IPS-15b (cell line): Measurements from ENCODE around the gene SNAPC5.

Experiments used
- H3K27me3 ChIP-seq: one replicate; pipeline ENCODE4 v1.6.1; 2013; ENCODE audit warnings: low read length; ENCODE audit not compliant: control insufficient read depth, insufficient read depth
- H3K36me3 ChIP-seq: one replicate; pipeline ENCODE4 v1.6.1; 2013; ENCODE audit warnings: low read length; ENCODE audit not compliant: control insufficient read depth, insufficient read depth
- H3K4me1 ChIP-seq: one replicate; pipeline ENCODE4 v1.6.1; 2013; ENCODE audit warnings: mild to moderate bottlenecking, low read length; ENCODE audit not compliant: control insufficient read depth, insufficient read depth
- H3K4me3 ChIP-seq: one replicate; pipeline ENCODE4 v1.5.1; 2013; ENCODE audit warnings: low read depth, low read length
- H3K9ac ChIP-seq: one replicate; pipeline ENCODE4 v1.6.1; 2013; ENCODE audit warnings: low read depth, mild to moderate bottlenecking, low read length
- H3K9me3 ChIP-seq: one replicate; pipeline ENCODE4 v1.6.1; 2013; ENCODE audit warnings: mild to moderate bottlenecking, low read length; ENCODE audit not compliant: control insufficient read depth, insufficient read depth

The SNAPC5 gene

GRCh38 chr15:66488525-66488924 lies 9.0 kb downstream of the SNAPC5 start:
- peaks cover 3% of the 10 kb centered on the region for H3K36me3 ChIP-seq
- no peak overlapping the region for H3K4me3 ChIP-seq
- no peaks in the 10 kb centered on the region for H3K9me3 ChIP-seq
- H3K4me1 ChIP-seq: no peaks in the 10 kb centered on the region
- no peak overlapping the region for H3K9ac ChIP-seq
- H3K27me3 ChIP-seq: no peaks in the 10 kb centered on the region

GRCh38 chr15:66486887-66487286 lies 10.7 kb downstream of the SNAPC5 start:
- Histone ChIP-seq H3K9ac (no peak overlapping the region), H3K27me3 (no peaks in the 10 kb centered on the region), H3K4me3 (no peak overlapping the region), H3K4me1 (no peaks in the 10 kb centered on the region), H3K36me3 (peaks cover 12% of the 10 kb centered on the region), H3K9me3 (no peaks in the 10 kb centered on the region)

GRCh38 chr15:66484539-66485112 lies 12.9 kb downstream of the SNAPC5 start:
- H3K4me3 ChIP-seq: no peak overlapping the region
- no peak overlapping the region for H3K9ac ChIP-seq
- H3K36me3 ChIP-seq: peaks cover 13% of the 10 kb centered on the region
- H3K4me1 ChIP-seq: no peaks in the 10 kb centered on the region
- H3K27me3 ChIP-seq: no peaks in the 10 kb centered on the region
- H3K9me3 ChIP-seq: no peaks in the 10 kb centered on the region

- Histone ChIP-seq H3K36me3 (peaks cover 13% of the 10 kb centered on the region), H3K27me3 (no peaks in the 10 kb centered on the region), H3K4me1 (no peaks in the 10 kb centered on the region), H3K9ac (no peak overlapping the region), H3K9me3 (no peaks in the 10 kb centered on the region), H3K4me3 (no peak overlapping the region)
These were observed 14.4 kb downstream of the SNAPC5 start for GRCh38 chr15:66483131-66483566.

- Histone ChIP-seq H3K9me3 (no peaks in the 10 kb centered on the region), H3K4me3 (no peak overlapping the region), H3K27me3 (no peaks in the 10 kb centered on the region), H3K9ac (no peak overlapping the region), H3K36me3 (peaks cover 13% of the 10 kb centered on the region), H3K4me1 (no peaks in the 10 kb centered on the region)
These were observed 15.0 kb downstream of the SNAPC5 start for GRCh38 chr15:66482539-66482938.

GRCh38 chr15:66481107-66481856 lies 16.3 kb downstream of the SNAPC5 start:
- peaks cover 13% of the 10 kb centered on the region for H3K36me3 ChIP-seq
- H3K9ac ChIP-seq: no peak overlapping the region
- H3K27me3 ChIP-seq: no peaks in the 10 kb centered on the region
- no peak overlapping the region for H3K4me3 ChIP-seq
- H3K9me3 ChIP-seq: no peaks in the 10 kb centered on the region
- H3K4me1 ChIP-seq: peaks cover 2% of the 10 kb centered on the region

GRCh38 chr15:66480267-66480666 lies 17.3 kb downstream of the SNAPC5 start:
- Histone ChIP-seq H3K4me1 (peaks cover 4% of the 10 kb centered on the region), H3K4me3 (no peak overlapping the region), H3K27me3 (no peaks in the 10 kb centered on the region), H3K36me3 (peaks cover 13% of the 10 kb centered on the region), H3K9me3 (no peaks in the 10 kb centered on the region), H3K9ac (no peak overlapping the region)

- peaks cover 4% of the 10 kb centered on the region for H3K36me3 ChIP-seq
- H3K4me3 ChIP-seq: no peak overlapping the region
- peak overlapping the region; percentile 9 for H3K9ac ChIP-seq
- H3K9me3 ChIP-seq: no peaks in the 10 kb centered on the region
- H3K27me3 ChIP-seq: no peaks in the 10 kb centered on the region
- H3K4me1 ChIP-seq: peaks cover 29% of the 10 kb centered on the region
These were observed 20.6 kb downstream of the SNAPC5 start for GRCh38 chr15:66477011-66477410.

- Histone ChIP-seq H3K27me3 (no peaks in the 10 kb centered on the region), H3K36me3 (no peaks in the 10 kb centered on the region), H3K9me3 (no peaks in the 10 kb centered on the region), H3K4me3 (no peak overlapping the region), H3K4me1 (peaks cover 29% of the 10 kb centered on the region), H3K9ac (no peak overlapping the region)
These were observed 21.0 kb downstream of the SNAPC5 start for GRCh38 chr15:66476535-66476934.

GRCh38 chr15:66474963-66475362 lies 22.6 kb downstream of the SNAPC5 start:
- Histone ChIP-seq H3K27me3 (no peaks in the 10 kb centered on the region), H3K4me1 (peaks cover 36% of the 10 kb centered on the region)

GRCh38 chr15:66474135-66474534 lies 23.4 kb downstream of the SNAPC5 start:
- Histone ChIP-seq H3K4me1 (peaks cover 36% of the 10 kb centered on the region), H3K9me3 (no peaks in the 10 kb centered on the region), H3K27me3 (no peaks in the 10 kb centered on the region), H3K4me3 (no peak overlapping the region), H3K36me3 (no peaks in the 10 kb centered on the region), H3K9ac (peak overlapping the region; percentile 20)

More at GRCh38 chr15:66474963-66475362, 22.6 kb downstream of the SNAPC5 start:
- Histone ChIP-seq H3K9me3 (no peaks in the 10 kb centered on the region), H3K9ac (peak overlapping the region; percentile 20), H3K4me3 (no peak overlapping the region), H3K36me3 (no peaks in the 10 kb centered on the region)
